ENCODE results near the gene TP53TG5. TPM values are rescaled to one million over a fixed set of nuclear protein-coding genes. Genes with fewer than 3 reads are reported as not detected.

The TP53TG5 gene
- total and polyA plus RNA-seq, 7 donors: 0.03 to 0.36 TPM; not detected in 5

DNA sequence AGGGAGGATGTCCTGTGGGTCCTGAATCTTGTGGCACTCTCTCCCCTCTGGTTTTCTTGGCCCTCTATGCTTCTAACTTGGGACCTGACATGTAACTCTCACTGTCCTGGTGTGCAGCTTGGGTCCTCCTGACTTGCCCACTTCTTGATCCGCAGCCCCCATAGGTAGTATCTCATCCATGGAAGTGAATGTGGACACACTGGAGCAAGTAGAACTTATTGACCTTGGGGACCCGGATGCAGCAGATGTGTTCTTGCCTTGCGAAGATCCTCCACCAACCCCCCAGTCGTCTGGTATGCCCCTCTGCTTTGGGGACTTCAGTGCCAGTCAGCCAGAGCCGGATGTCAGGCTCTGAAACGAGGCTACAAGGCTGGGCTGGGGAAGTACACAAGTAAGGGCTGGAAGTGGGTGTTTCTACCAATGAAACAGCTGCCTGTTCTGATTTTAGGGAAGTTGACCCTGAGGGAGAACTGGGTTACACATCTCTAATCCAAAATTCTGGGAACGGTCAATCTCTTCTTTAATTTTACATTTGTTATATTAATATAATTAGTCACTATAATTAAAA, 30.6 kb upstream of the TP53TG5 start:
- intact Hi-C loops (cut with DNase I): loop anchor here (10.0 kb wide), 1 partner anchor 444 kb away; the partner anchor contains the start of genes STK4 and TOMM34
- no peak for TF ChIP-seq POLR2A (IDR thresholded peaks at IDR 0.05)
- H3K9me3 ChIP-seq: no peaks in the 10 kb centered on the region
- peaks cover 0 to 42% (median 21%) of the 10 kb centered on the region in 4 donors for H3K36me3 ChIP-seq
- WGBS, 2 donors: 56 to 67% methylated on average over 7 of the region's 7 CpGs
- H3K27me3 ChIP-seq: no peaks in the 10 kb centered on the region
- peak overlapping the region in 3 of 4 donors; percentile 84 to 93 (median 92) for H3K4me3 ChIP-seq
- H3K4me1 ChIP-seq: peaks cover 0 to 42% (median 25%) of the 10 kb centered on the region in 4 donors
- peak overlapping the region; percentile 94 to 99 (median 97) for H3K27ac ChIP-seq
- DNase-seq: no peak

GRCh38 chr20:45407783-45408645, 29.9 kb upstream of the TP53TG5 start, which contains the start of gene DBNDD2:
DBNDD2 (plus strand) TSS chr20:45408289; CDS start chr20:45408468, 179 bp downstream.
- peak within 1 kb of the TSS; percentile 94 to 99 (median 97) for H3K27ac ChIP-seq
- peak within 1 kb of the TSS; percentile 84 to 97 (median 92) for H3K4me3 ChIP-seq
- H3K4me1 ChIP-seq: peaks cover 0 to 42% (median 25%) of the 10 kb centered on the region in 4 donors
- WGBS, 2 donors: 40 to 81% methylated on average over 21 of the region's 21 CpGs
- H3K27me3 ChIP-seq: no peaks in the 10 kb centered on the region
- intact Hi-C loops (cut with DNase I): loop anchor here (2.0 to 10.0 kb wide), 4 partner anchors 35 to 443 kb away; partner anchors contain the start of genes STK4, SYS1 and TOMM34
- no peak for DNase-seq
- peaks cover 0 to 42% (median 21%) of the 10 kb centered on the region in 4 donors for H3K36me3 ChIP-seq
- TF ChIP-seq CTCF (IDR thresholded peaks at IDR 0.05) (no peak), POLR2AphosphoS5 (IDR thresholded peaks at IDR 0.05) (peak in 2 of 4 donors; percentile 27 to 59)
- no peaks in the 10 kb centered on the region for H3K9me3 ChIP-seq

- H3K4me3 ChIP-seq: peak overlapping the region; percentile 84 to 97 (median 92)
- peak overlapping the region; percentile 94 to 99 (median 97) for H3K27ac ChIP-seq
- TF ChIP-seq CTCF (IDR thresholded peaks at IDR 0.05) (no peak), POLR2AphosphoS5 (IDR thresholded peaks at IDR 0.05) (peak; percentile 75 to 94 (median 88)), POLR2A (IDR thresholded peaks at IDR 0.05) (peak; percentile 67 to 85), EP300 (IDR thresholded peaks at IDR 0.05) (no peak)
- DNase-seq: peak; percentile 89
- 5 to 24% methylated on average over 30 of the region's 30 CpGs for WGBS, 2 donors
- H3K9me3 ChIP-seq: no peaks in the 10 kb centered on the region
- H3K27me3 ChIP-seq: no peaks in the 10 kb centered on the region
- H3K36me3 ChIP-seq: peaks cover 0 to 40% (median 21%) of the 10 kb centered on the region in 4 donors
- intact Hi-C loops (cut with DNase I): loop anchor here (2.0 to 10.0 kb wide), 4 partner anchors 34 to 442 kb away; partner anchors contain the start of genes STK4, SYS1 and TOMM34
- H3K4me1 ChIP-seq: peaks cover 0 to 42% (median 25%) of the 10 kb centered on the region in 4 donors
Observed at GRCh38 chr20:45407067-45407745, 29.1 kb upstream of the TP53TG5 start.

DNA sequence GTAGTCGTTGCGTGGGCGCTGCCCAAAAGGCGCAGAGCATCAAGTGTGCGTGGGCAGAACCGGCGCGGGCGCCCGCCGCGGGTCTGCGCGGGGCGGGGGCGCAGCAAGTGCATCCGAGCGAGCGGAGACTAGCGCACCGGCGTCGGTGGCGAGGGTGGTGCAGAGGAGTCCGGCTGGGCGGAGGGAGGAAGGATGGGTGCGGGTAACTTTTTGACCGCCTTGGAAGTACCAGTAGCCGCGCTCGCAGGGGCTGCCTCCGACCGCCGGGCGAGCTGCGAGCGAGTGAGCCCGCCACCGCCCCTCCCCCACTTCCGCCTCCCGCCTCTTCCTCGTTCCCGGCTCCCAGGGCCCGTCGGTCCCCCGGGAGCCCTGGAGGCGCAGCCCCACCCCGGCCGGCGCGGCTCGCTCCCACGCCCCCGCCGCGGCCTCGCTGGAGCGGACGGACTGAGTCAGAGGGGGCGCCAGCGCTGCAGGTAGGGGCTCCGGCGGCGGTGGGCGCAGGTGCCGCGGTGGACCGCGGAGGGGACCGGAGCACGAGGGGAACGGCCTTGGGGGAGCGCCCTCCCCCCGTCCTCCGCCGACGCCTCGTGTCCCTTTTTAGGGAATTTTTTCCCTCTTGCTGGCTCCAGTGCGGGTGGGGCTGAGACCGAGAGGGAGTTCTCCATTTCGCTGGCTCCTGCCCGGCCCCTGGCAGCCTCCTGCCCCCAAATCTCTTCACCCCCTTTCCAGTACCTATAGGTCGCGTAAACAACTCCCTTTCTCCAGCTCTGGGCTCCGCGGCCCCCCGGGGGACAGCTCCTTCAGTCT, 28.3 kb upstream of the TP53TG5 start:
- WGBS, 2 donors: 1% methylated on average over 87 of the region's 87 CpGs
- Histone ChIP-seq H3K27ac (peak overlapping the region; percentile 94 to 99 (median 97)), H3K27me3 (no peaks in the 10 kb centered on the region), H3K9me3 (no peaks in the 10 kb centered on the region), H3K36me3 (peaks cover 0 to 33% (median 17%) of the 10 kb centered on the region in 4 donors), H3K4me3 (peak overlapping the region; percentile 84 to 97 (median 92)), H3K4me1 (peaks cover 0 to 42% (median 25%) of the 10 kb centered on the region in 4 donors)
- DNase-seq: peak; percentile 91
- TF ChIP-seq POLR2A (IDR thresholded peaks at IDR 0.05): peak in 1 of 2 donors; percentile 9
- TF ChIP-seq CTCF (IDR thresholded peaks at IDR 0.05): no peak
- TF ChIP-seq POLR2AphosphoS5 (IDR thresholded peaks at IDR 0.05): peak; percentile 11 to 78 (median 64)
- no peak for TF ChIP-seq EP300 (IDR thresholded peaks at IDR 0.05)
- intact Hi-C loops (cut with DNase I): loop anchor here (2.0 to 10.0 kb wide), 4 partner anchors 34 to 442 kb away; partner anchors contain the start of genes STK4, SYS1 and TOMM34

All from sigmoid colon (tissue), 7 donors.